BLaER1 treated with 17β-estradiol and CSF1 and Interleukin-3, amounts not matched to agents 10 nM and 100 nM (cell line): ENCODE measurements around the gene RNF187.

ENCODE experiments used
- H3K27ac ChIP-seq, 11 experiments: shearing (Covaris generic); formaldehyde crosslinking; 2 replicates each; pipeline ENCODE4 v1.8.1; 2022
- H3K27me3 ChIP-seq, 11 experiments: shearing (Covaris generic); formaldehyde crosslinking; 2 replicates each; pipeline ENCODE4 v1.8.1; 2022
- H3K36me3 ChIP-seq, 11 experiments: shearing (Covaris generic); formaldehyde crosslinking; 2 replicates each; pipeline ENCODE4 v1.8.1; 2022
- H3K4me1 ChIP-seq, 10 experiments: shearing (Covaris generic); formaldehyde crosslinking; 2 replicates each; pipeline ENCODE4 v1.8.1; 2022
- H3K4me2 ChIP-seq, 11 experiments: shearing (Covaris generic); formaldehyde crosslinking; 2 replicates each; pipeline ENCODE4 v1.8.1; 2022
- H3K4me3 ChIP-seq, 10 experiments: shearing (Covaris generic); formaldehyde crosslinking; 2 replicates each; pipeline ENCODE4 v1.8.1; 2022
- H3K9ac ChIP-seq, 11 experiments: shearing (Covaris generic); formaldehyde crosslinking; 2 replicates each; pipeline ENCODE4 v1.8.1; 2022
- H3K9me3 ChIP-seq, 11 experiments: shearing (Covaris generic); formaldehyde crosslinking; replicated peaks in 1 of 11; 2 replicates each; pipeline ENCODE4 v1.8.1; 2022
- H4K20me1 ChIP-seq, 11 experiments: shearing (Covaris generic); formaldehyde crosslinking; 2 replicates each; pipeline ENCODE4 v1.8.1; 2022
- Cebpa-rat ChIP-seq, 11 experiments: shearing (Covaris generic); IDR thresholded peaks; 2 replicates each; pipeline ENCODE4 v1.8.1; 2022

The RNF187 gene

GRCh38 chr1:228487336-228488124 lies at the start of gene RNF187:
Gene RNF187, plus strand, starts transcription at chr1:228487382.
- TF ChIP-seq Cebpa-rat (IDR thresholded peaks at IDR 0.05) = no peak
- peaks cover 35 to 58% (median 45%) of the 10 kb centered on the region in 10 experiments for H3K4me1 ChIP-seq
- H3K4me2 ChIP-seq = peak within 1 kb of the TSS; percentile 94 to 100 (median 97)
- H3K4me3 ChIP-seq = peak within 1 kb of the TSS; percentile 84 to 97 (median 91)
- H3K36me3 ChIP-seq = peaks cover 33 to 39% (median 35%) of the 10 kb centered on the region in 11 experiments
- peak within 1 kb of the TSS; percentile 93 to 99 (median 98) for H3K27ac ChIP-seq
- peak within 1 kb of the TSS; percentile 90 to 96 (median 95) for H3K9ac ChIP-seq
- peaks cover 15 to 46% (median 33%) of the 10 kb centered on the region in 11 experiments; a peak in 20 of 22 replicates for H4K20me1 ChIP-seq
- no peaks in the 10 kb centered on the region for H3K9me3 ChIP-seq
- no peaks in the 10 kb centered on the region for H3K27me3 ChIP-seq

- Histone ChIP-seq H3K27ac (no peak overlapping the region), H3K27me3 (no peaks in the 10 kb centered on the region), H3K36me3 (no peaks in the 10 kb centered on the region), H3K4me3 (no peak overlapping the region), H3K4me1 (no peaks in the 10 kb centered on the region), H4K20me1 (no peaks in the 10 kb centered on the region), H3K9me3 (no peaks in the 10 kb centered on the region), H3K4me2 (no peak overlapping the region), H3K9ac (no peak overlapping the region)
- no peak for TF ChIP-seq Cebpa-rat (IDR thresholded peaks at IDR 0.05)
Measured at GRCh38 chr1:228437424-228437962, 49.7 kb upstream of the RNF187 start.

GRCh38 chr1:228438266-228438665 lies 48.9 kb upstream of the RNF187 start:
- no peak for TF ChIP-seq Cebpa-rat (IDR thresholded peaks at IDR 0.05)
- no peak overlapping the region for H3K27ac ChIP-seq
- H3K27me3 ChIP-seq = no peaks in the 10 kb centered on the region
- no peaks in the 10 kb centered on the region for H3K4me1 ChIP-seq
- H3K36me3 ChIP-seq = no peaks in the 10 kb centered on the region
- no peak overlapping the region for H3K4me2 ChIP-seq
- no peaks in the 10 kb centered on the region for H3K9me3 ChIP-seq
- no peak overlapping the region for H3K4me3 ChIP-seq
- H3K9ac ChIP-seq = no peak overlapping the region
- H4K20me1 ChIP-seq = no peaks in the 10 kb centered on the region

GRCh38 chr1:228440761-228441500 lies 46.3 kb upstream of the RNF187 start:
- Histone ChIP-seq H3K27me3 (peaks cover 14 to 19% (median 17%) of the 10 kb centered on the region in 11 experiments), H3K4me2 (no peak overlapping the region)
- no peak for TF ChIP-seq Cebpa-rat (IDR thresholded peaks at IDR 0.05)

GRCh38 chr1:228443395-228443794 lies 43.8 kb upstream of the RNF187 start:
- Histone ChIP-seq H3K36me3 (no peaks in the 10 kb centered on the region), H3K9ac (no peak overlapping the region), H3K27me3 (peaks cover 20 to 33% (median 28%) of the 10 kb centered on the region in 11 experiments), H3K4me2 (no peak overlapping the region), H4K20me1 (no peaks in the 10 kb centered on the region), H3K4me1 (no peaks in the 10 kb centered on the region), H3K4me3 (no peak overlapping the region), H3K9me3 (peaks cover 0 to 9% (median 0%) of the 10 kb centered on the region in 11 experiments; a peak in 5 of 22 replicates), H3K27ac (no peak overlapping the region)
- no peak for TF ChIP-seq Cebpa-rat (IDR thresholded peaks at IDR 0.05)

More at GRCh38 chr1:228440761-228441500, 46.3 kb upstream of the RNF187 start:
- Histone ChIP-seq H3K36me3 (no peaks in the 10 kb centered on the region), H3K9me3 (peaks cover 0 to 5% (median 0%) of the 10 kb centered on the region in 11 experiments; a peak in 4 of 22 replicates), H3K4me1 (no peaks in the 10 kb centered on the region), H3K4me3 (no peak overlapping the region), H3K9ac (no peak overlapping the region), H3K27ac (no peak overlapping the region), H4K20me1 (no peaks in the 10 kb centered on the region)

- Histone ChIP-seq H3K4me2 (no peak overlapping the region), H3K36me3 (no peaks in the 10 kb centered on the region), H3K9ac (no peak overlapping the region), H3K27ac (no peak overlapping the region), H3K9me3 (peaks cover 0 to 9% (median 0%) of the 10 kb centered on the region in 11 experiments; a peak in 5 of 22 replicates), H3K27me3 (peaks cover 20 to 33% (median 28%) of the 10 kb centered on the region in 11 experiments), H3K4me1 (no peaks in the 10 kb centered on the region), H3K4me3 (no peak overlapping the region), H4K20me1 (no peaks in the 10 kb centered on the region)
- TF ChIP-seq Cebpa-rat (IDR thresholded peaks at IDR 0.05) = no peak
Measured at GRCh38 chr1:228445490-228445842, 41.7 kb upstream of the RNF187 start.

GRCh38 chr1:228445843-228446650 lies 41.1 kb upstream of the RNF187 start:
- peaks cover 0 to 9% (median 0%) of the 10 kb centered on the region in 11 experiments; a peak in 5 of 22 replicates for H3K9me3 ChIP-seq
- H3K27me3 ChIP-seq = peaks cover 20 to 33% (median 28%) of the 10 kb centered on the region in 11 experiments
- no peak for TF ChIP-seq Cebpa-rat (IDR thresholded peaks at IDR 0.05)
- no peak overlapping the region for H3K9ac ChIP-seq
- H3K27ac ChIP-seq = no peak overlapping the region
- H3K36me3 ChIP-seq = no peaks in the 10 kb centered on the region
- no peaks in the 10 kb centered on the region for H3K4me1 ChIP-seq
- H4K20me1 ChIP-seq = no peaks in the 10 kb centered on the region
- no peak overlapping the region for H3K4me3 ChIP-seq
- no peak overlapping the region for H3K4me2 ChIP-seq

GRCh38 chr1:228446852-228447251 lies 40.3 kb upstream of the RNF187 start:
- Histone ChIP-seq H3K36me3 (no peaks in the 10 kb centered on the region), H3K4me1 (peaks cover 0 to 2% (median 0%) of the 10 kb centered on the region in 10 experiments; a peak in 4 of 20 replicates), H3K4me2 (no peak overlapping the region), H3K4me3 (no peak overlapping the region), H3K9ac (no peak overlapping the region), H3K9me3 (peaks cover 0 to 9% (median 0%) of the 10 kb centered on the region in 11 experiments; a peak in 5 of 22 replicates), H4K20me1 (no peaks in the 10 kb centered on the region), H3K27ac (no peak overlapping the region), H3K27me3 (peaks cover 20 to 33% (median 28%) of the 10 kb centered on the region in 11 experiments)
- no peak for TF ChIP-seq Cebpa-rat (IDR thresholded peaks at IDR 0.05)
